Heart left ventricle (tissue), 16 donors: ENCODE results near the gene DNER. TPM values are rescaled to one million over a fixed set of nuclear protein-coding genes. Genes with fewer than 3 reads are reported as not detected.
"Not testable (repeated sequence)": the region's sequence is repeated elsewhere in the genome, so short reads cannot be mapped to it uniquely, and the experiment has no call there.

Experiments used
- ATAC-seq, 4 donors: fragments of 200-7000 bp; cut with Tn5 transposase; one replicate each; pipeline ENCODE4 v1.9.1; 2020 to 2022; ENCODE audit warnings: moderate library complexity in 4 of 4, mild to moderate bottlenecking in 3 of 4, moderate number of reproducible peaks in 1 of 4
- DNase-seq, 5 donors: peaks; one replicate each; pipeline ENCODE4 v3.0.0-alpha.2; 2020
- H3K27ac ChIP-seq, 12 donors: fragments of 200-600 bp; sonication (generic) in 4 of 12; one replicate each; pipeline versions ENCODE4 v1.5.0 to v1.8.0; 2016 to 2022; ENCODE audit warnings: mild to moderate bottlenecking in 2 of 12
- H3K27me3 ChIP-seq, 9 donors: fragments of 200-600 bp; sonication (generic) in 2 of 9; one replicate each; pipeline versions ENCODE4 v1.5.1 to v1.8.0; 2016 to 2022; ENCODE audit warnings: mild to moderate bottlenecking in 3 of 9
- H3K36me3 ChIP-seq, 9 donors: fragments of 200-600 bp; sonication (generic) in 2 of 9; one replicate each; pipeline versions ENCODE4 v1.5.0 to v1.8.0; 2018 to 2022; ENCODE audit warnings: mild to moderate bottlenecking in 2 of 9
- H3K4me1 ChIP-seq, 12 donors: fragments of 200-600 bp; sonication (generic) in 4 of 12; one replicate each; pipeline versions ENCODE4 v1.5.0 to v1.8.0; 2016 to 2022; ENCODE audit warnings: mild to moderate bottlenecking in 3 of 12
- H3K4me3 ChIP-seq, 12 donors: fragments of 200-600 bp; sonication (generic) in 4 of 12; one replicate each; pipeline versions ENCODE4 v1.5.0 to v1.8.0; 2017 to 2022; ENCODE audit warnings: mild to moderate bottlenecking in 9 of 12, moderate library complexity in 4 of 12
- H3K9me3 ChIP-seq, 12 donors: fragments of 200-600 bp; sonication (generic) in 4 of 12; one replicate each; pipeline versions ENCODE4 v1.5.0 to v1.8.0; 2016 to 2022; ENCODE audit warnings: mild to moderate bottlenecking in 1 of 12
- CTCF ChIP-seq, 12 donors: fragments of 200-600 bp; sonication (generic) in 4 of 12; IDR thresholded peaks; one replicate each; pipeline versions ENCODE4 v1.5.0 to v1.8.0; 2018 to 2022; ENCODE audit warnings: antibody characterized with exemption in 12 of 12, mild to moderate bottlenecking in 5 of 12
- POLR2A ChIP-seq, 2 donors: fragments of 450-650 bp; IDR thresholded peaks; one replicate each; pipeline ENCODE4 v1.6.1; 2017; ENCODE audit warnings: antibody characterized with exemption in 2 of 2, mild to moderate bottlenecking in 2 of 2, moderate library complexity in 2 of 2
- WGBS, 4 donors: extraction: QIAGEN DNeasy Blood & Tissue Kit in 2 of 4; methylation state at CpG; one replicate each; pipeline versions ENCODE4 v1.1.5 to v1.1.7; 2013 to 2018; 5-methylcytosine and 5-hydroxymethylcytosine counted together
- intact Hi-C, 10 donors: fragments of 100-400 bp; cut with DNase I; formaldehyde crosslinking; loops; one replicate each; pipeline versions ENCODE4 v1.11.1 to v1.14.2; 2022
- polyA plus RNA-seq, 2 donors: library from polyadenylated mRNA; stranded (reverse); fragments of 200-250 nt; gene quantifications; one replicate each; pipeline ENCODE4 v1.2.3, GENCODE V29; 2013
- total RNA-seq, 9 donors: library from RNA; depleted of rRNA in 2 of 9; stranded (reverse); fragments of >200 nt in 2 of 9; fragmentation: NEBNext Ultra II Directional in 3 of 9; extraction: Animal tissue kit (Norgen Biotek cat#: 25700) in 3 of 9; gene quantifications; one replicate each; pipeline versions ENCODE4 v1.1.0 to v1.2.4, GENCODE V29; 2016 to 2023
- donor health status: ischemic (EF 13 %, LVEDD 7.1; RV severe dilation, severe dysfunction).
- donor health status: healthy with polysubstance abuse.
- donor health status: DM: no; HTN: yes; CAD: no.
- donor health status: DM: no; HTN: no; CAD: no.
- donor health status: ischemic (EF 25% LVEDD 6.9; RV normal size, moderate dysfunction).
- donor health status: ischemic (EF 25% LVEDD 5.7; RV mildly dilated, moderate dysfunction).
- donor health status: healthy.
- donor health status: DM: yes; HTN: yes; CAD: no.
- donor health status: ischemic (EF 35%, LVEDD 5.7; RV mildly dilated, moderate dysfunction).
- donor health status: nonischemic (EF 11% LVEDD 7.7; RV severe dilation, severe dysfunction).
- donor health status: DM: yes; HTN: yes; CAD: no.
- donor health status: PGD.
- donor health status: ischemic (EF 29% LVEDD 5.4; RV normal size, mild dysfunction).
- donor health status: nonischemic (EF 23%, LVEDD 6.1; RV moderate dilation, normal function).

The DNER gene
- total and polyA plus RNA-seq, 11 donors: 0.19 to 3.3 (median 0.82) TPM

- intact Hi-C loops: loop anchor here in 5 of 10 donors (5.0 to 10.0 kb wide), 2 partner anchors 245 to 248 kb away; no protein-coding TSS in a partner anchor
- Histone ChIP-seq H3K27me3 (peaks cover 0 to 5% (median 0%) of the 10 kb centered on the region in 9 donors), H3K4me3 (no peak overlapping the region), H3K27ac (no peak overlapping the region), H3K9me3 (no peaks in the 10 kb centered on the region), H3K4me1 (peaks cover 0 to 5% (median 0%) of the 10 kb centered on the region in 12 donors), H3K36me3 (no peaks in the 10 kb centered on the region)
- WGBS, 4 donors: 88 to 90% (median 89%) methylated on average over 5 of the region's 5 CpGs
- TF ChIP-seq CTCF (IDR thresholded peaks at IDR 0.05): no peak
- no peak for TF ChIP-seq POLR2A (IDR thresholded peaks at IDR 0.05)
- ATAC-seq: no peak
- DNase-seq: no peak
Observed at GRCh38 chr2:229339618-229340017, 374.7 kb downstream of the DNER start.

- H3K9me3 ChIP-seq, DNase-seq, H3K4me1 ChIP-seq, H3K4me3 ChIP-seq, H3K27me3 ChIP-seq, H3K36me3 ChIP-seq, H3K27ac ChIP-seq, intact Hi-C loops, ATAC-seq: not testable (repeated sequence)
- 88 to 93% (median 89%) methylated on average over 4 of the region's 4 CpGs for WGBS, 4 donors
Observed at GRCh38 chr2:229339171-229339570, 375.2 kb downstream of the DNER start.

GRCh38 chr2:229335877-229336346 lies 378.4 kb downstream of the DNER start:
- peak overlapping the region in 1 of 12 donors; percentile 7 for H3K27ac ChIP-seq
- H3K4me3 ChIP-seq: no peak overlapping the region
- no peaks in the 10 kb centered on the region for H3K9me3 ChIP-seq
- peaks cover 0 to 5% (median 0%) of the 10 kb centered on the region in 9 donors for H3K27me3 ChIP-seq
- peaks cover 0 to 17% (median 0%) of the 10 kb centered on the region in 12 donors for H3K4me1 ChIP-seq
- 50 to 66% (median 54%) methylated on average over 7 of the region's 7 CpGs for WGBS, 4 donors
- H3K36me3 ChIP-seq: no peaks in the 10 kb centered on the region
- DNase-seq (peak in 1 of 5 donors; percentile 29), ATAC-seq (no peak)
- TF ChIP-seq CTCF (IDR thresholded peaks at IDR 0.05): no peak
- TF ChIP-seq POLR2A (IDR thresholded peaks at IDR 0.05): no peak
- intact Hi-C loops: no loop called here

- ATAC-seq: no peak
- TF ChIP-seq CTCF (IDR thresholded peaks at IDR 0.05): no peak
- no peak for TF ChIP-seq POLR2A (IDR thresholded peaks at IDR 0.05)
- Histone ChIP-seq H3K36me3 (no peaks in the 10 kb centered on the region), H3K4me3 (no peak overlapping the region), H3K27me3 (peaks cover 0 to under 1% (median 0%) of the 10 kb centered on the region in 9 donors), H3K9me3 (no peaks in the 10 kb centered on the region), H3K4me1 (peaks cover 0 to 18% (median 0%) of the 10 kb centered on the region in 12 donors), H3K27ac (no peak overlapping the region)
- DNase-seq: no peak
- intact Hi-C loops: no loop called here
- 79 to 81% (median 81%) methylated on average over 7 of the region's 7 CpGs for WGBS, 4 donors
Observed at GRCh38 chr2:229335330-229335729, 379.0 kb downstream of the DNER start.

- H3K9me3 ChIP-seq: no peaks in the 10 kb centered on the region
- WGBS, 4 donors: 49 to 70% (median 55%) methylated on average over 5 of the region's 5 CpGs
- intact Hi-C loops: no loop called here
- DNase-seq (peak in 1 of 5 donors; percentile 8), ATAC-seq (peak; percentile 23 to 80 (median 71))
- TF ChIP-seq CTCF (IDR thresholded peaks at IDR 0.05) (no peak), POLR2A (IDR thresholded peaks at IDR 0.05) (no peak)
- H3K36me3 ChIP-seq: no peaks in the 10 kb centered on the region
- peak overlapping the region in 3 of 12 donors; percentile 1 to 71 (median 37) for H3K27ac ChIP-seq
- H3K4me3 ChIP-seq: no peak overlapping the region
- H3K27me3 ChIP-seq: no peaks in the 10 kb centered on the region
- H3K4me1 ChIP-seq: peaks cover 0 to 22% (median 0%) of the 10 kb centered on the region in 12 donors
Observed at GRCh38 chr2:229330952-229331351, 383.4 kb downstream of the DNER start.
